ENCODE results near the gene PPP2R5B. TPM values are rescaled to one million over a fixed set of nuclear protein-coding genes. Genes with fewer than 3 reads are reported as not detected.

PPP2R5B gene
- polyA plus RNA-seq, 1 experiment, result 18.5 TPM

GRCh38 chr11:64960719-64961118 lies 36.2 kb downstream of the PPP2R5B start:
- POLR2A ChIA-PET, result no interaction called here
- CTCF ChIA-PET, result interaction anchor here (0.6 kb wide), 1 partner anchor 14 kb away, joined by 3 read pairs; no protein-coding TSS in a partner anchor
- no peak overlapping the region for H3K4me3 ChIP-seq (ENCODE audit: low read depth, low read length)
- H3K36me3 ChIP-seq (ENCODE audit: control insufficient read depth, insufficient read depth, low read length), result no peaks in the 10 kb centered on the region
- no peak for DNase-seq (ENCODE audit: low read depth)
- TF ChIP-seq CTCF (IDR thresholded peaks at IDR 0.05; ENCODE audit: insufficient read depth, low read depth, low read length), result no peak
- H3K27me3 ChIP-seq (ENCODE audit: control insufficient read depth, insufficient read depth, low read length), result no peaks in the 10 kb centered on the region

- ChIA-PET CTCF (interaction anchor here (0.6 to 0.9 kb wide), 3 partner anchors 21 to 98 kb away, joined by 3 to 4 read pairs (median 4); no protein-coding TSS in a partner anchor), POLR2A (no interaction called here)
- no peak for DNase-seq (ENCODE audit: low read depth)
- no peak for TF ChIP-seq CTCF (IDR thresholded peaks at IDR 0.05; ENCODE audit: insufficient read depth, low read depth, low read length)
- Histone ChIP-seq H3K27me3 (ENCODE audit: control insufficient read depth, insufficient read depth, low read length) (no peaks in the 10 kb centered on the region), H3K4me3 (ENCODE audit: low read depth, low read length) (no peak overlapping the region), H3K36me3 (ENCODE audit: control insufficient read depth, insufficient read depth, low read length) (no peaks in the 10 kb centered on the region)
Observed at GRCh38 chr11:64963072-64963631, 38.7 kb downstream of the PPP2R5B start.

- H3K27me3 ChIP-seq (ENCODE audit: control insufficient read depth, insufficient read depth, low read length), result no peaks in the 10 kb centered on the region
- ChIA-PET POLR2A (no interaction called here), CTCF (no interaction called here)
- H3K4me3 ChIP-seq (ENCODE audit: low read depth, low read length), result no peak overlapping the region
- no peaks in the 10 kb centered on the region for H3K36me3 ChIP-seq (ENCODE audit: control insufficient read depth, insufficient read depth, low read length)
- no peak for TF ChIP-seq CTCF (IDR thresholded peaks at IDR 0.05; ENCODE audit: insufficient read depth, low read depth, low read length)
- DNase-seq (ENCODE audit: low read depth), result no peak
Observed at GRCh38 chr11:64967375-64967774, 42.9 kb downstream of the PPP2R5B start.

- ChIA-PET POLR2A (interaction anchor here (0.6 kb wide), 1 partner anchor 113 kb away, joined by 5 read pairs; no protein-coding TSS in a partner anchor), CTCF (no interaction called here)
- H3K27me3 ChIP-seq (ENCODE audit: control insufficient read depth, insufficient read depth, low read length), result no peaks in the 10 kb centered on the region
- TF ChIP-seq CTCF (IDR thresholded peaks at IDR 0.05; ENCODE audit: insufficient read depth, low read depth, low read length), result no peak
- H3K4me3 ChIP-seq (ENCODE audit: low read depth, low read length), result no peak overlapping the region
- H3K36me3 ChIP-seq (ENCODE audit: control insufficient read depth, insufficient read depth, low read length), result no peaks in the 10 kb centered on the region
- DNase-seq (ENCODE audit: low read depth), result no peak
Observed at GRCh38 chr11:64969209-64969608, 44.7 kb downstream of the PPP2R5B start.

GRCh38 chr11:64970731-64971151 lies 46.3 kb downstream of the PPP2R5B start:
- ChIA-PET CTCF (interaction anchor here (1.0 kb wide), 1 partner anchor 8 kb away, joined by 3 read pairs; no protein-coding TSS in a partner anchor), POLR2A (no interaction called here)
- Histone ChIP-seq H3K4me3 (ENCODE audit: low read depth, low read length) (no peak overlapping the region), H3K27me3 (ENCODE audit: control insufficient read depth, insufficient read depth, low read length) (0 out of 2 replicates have a peak, but pooled peaks cover 1% of the 10 kb centered on the region), H3K36me3 (ENCODE audit: control insufficient read depth, insufficient read depth, low read length) (no peaks in the 10 kb centered on the region)
- no peak for TF ChIP-seq CTCF (IDR thresholded peaks at IDR 0.05; ENCODE audit: insufficient read depth, low read depth, low read length)
- no peak for DNase-seq (ENCODE audit: low read depth)
